ENCODE data around the gene MYCBPAP. TPM values are rescaled to one million over a fixed set of nuclear protein-coding genes. Genes with fewer than 3 reads are reported as not detected.

The MYCBPAP gene
- total and polyA plus RNA-seq, 2 donors (not counting 3 experiments of a cell fraction or from before 2014, with no cell fraction given): 0.40 to 0.66 TPM

DNA sequence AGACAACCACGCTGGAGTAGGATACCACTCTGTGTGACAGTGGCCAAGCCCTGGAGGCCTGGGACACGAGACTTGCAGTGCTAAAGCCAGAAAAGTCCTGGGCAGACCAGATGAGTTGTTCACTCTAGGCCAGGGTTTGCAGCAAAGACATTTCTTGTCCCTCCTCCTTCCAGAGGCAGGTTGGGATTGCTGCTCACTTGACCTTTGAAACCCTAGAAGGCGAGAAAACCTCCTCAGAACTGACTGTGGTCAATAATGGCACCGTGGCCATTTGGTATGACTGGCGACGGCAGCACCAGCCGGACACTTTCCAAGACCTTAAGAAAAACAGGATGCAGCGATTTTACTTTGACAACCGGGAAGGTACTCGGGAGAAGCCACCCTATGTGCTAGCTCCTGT lies 14.5 kb downstream of the MYCBPAP start:
- CTCF ChIA-PET: no interaction called here

More for the DNA sequence above, 14.5 kb downstream of the MYCBPAP start:
- no peak for TF ChIP-seq POLR2AphosphoS5 (IDR thresholded peaks at IDR 0.05; ENCODE audit: insufficient read depth, low read depth, low read length)
- TF ChIP-seq GATA2 (IDR thresholded peaks at IDR 0.05; ENCODE audit: insufficient read depth, insufficient read length, low read depth, low read length): no peak
- TF ChIP-seq EZH2 (IDR thresholded peaks at IDR 0.05; ENCODE audit: borderline replicate concordance, low read depth, low read length, severe bottlenecking): no peak
- TF ChIP-seq, protein P1, sequence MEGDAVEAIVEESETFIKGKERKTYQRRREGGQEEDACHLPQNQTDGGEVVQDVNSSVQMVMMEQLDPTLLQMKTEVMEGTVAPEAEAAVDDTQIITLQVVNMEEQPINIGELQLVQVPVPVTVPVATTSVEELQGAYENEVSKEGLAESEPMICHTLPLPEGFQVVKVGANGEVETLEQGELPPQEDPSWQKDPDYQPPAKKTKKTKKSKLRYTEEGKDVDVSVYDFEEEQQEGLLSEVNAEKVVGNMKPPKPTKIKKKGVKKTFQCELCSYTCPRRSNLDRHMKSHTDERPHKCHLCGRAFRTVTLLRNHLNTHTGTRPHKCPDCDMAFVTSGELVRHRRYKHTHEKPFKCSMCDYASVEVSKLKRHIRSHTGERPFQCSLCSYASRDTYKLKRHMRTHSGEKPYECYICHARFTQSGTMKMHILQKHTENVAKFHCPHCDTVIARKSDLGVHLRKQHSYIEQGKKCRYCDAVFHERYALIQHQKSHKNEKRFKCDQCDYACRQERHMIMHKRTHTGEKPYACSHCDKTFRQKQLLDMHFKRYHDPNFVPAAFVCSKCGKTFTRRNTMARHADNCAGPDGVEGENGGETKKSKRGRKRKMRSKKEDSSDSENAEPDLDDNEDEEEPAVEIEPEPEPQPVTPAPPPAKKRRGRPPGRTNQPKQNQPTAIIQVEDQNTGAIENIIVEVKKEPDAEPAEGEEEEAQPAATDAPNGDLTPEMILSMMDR (IDR thresholded peaks at IDR 0.05; ENCODE audit: extremely low read depth in 1 of 2, insufficient read depth in 1 of 2, low read depth in 1 of 2, low read length in 2 of 2): no peak
- TF ChIP-seq POLR2A (IDR thresholded peaks at IDR 0.05; ENCODE audit: low read depth, low read length): no peak
- TF ChIP-seq, protein P2, sequence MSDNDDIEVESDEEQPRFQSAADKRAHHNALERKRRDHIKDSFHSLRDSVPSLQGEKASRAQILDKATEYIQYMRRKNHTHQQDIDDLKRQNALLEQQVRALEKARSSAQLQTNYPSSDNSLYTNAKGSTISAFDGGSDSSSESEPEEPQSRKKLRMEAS (IDR thresholded peaks at IDR 0.05; ENCODE audit: insufficient read depth, insufficient read length): no peak
- TF ChIP-seq FOS (IDR thresholded peaks at IDR 0.05; ENCODE audit: borderline replicate concordance, insufficient read depth, low read length): no peak
- no peak for TF ChIP-seq MYC (IDR thresholded peaks at IDR 0.05; ENCODE audit: low read depth, low read length)
- TF ChIP-seq JUN (IDR thresholded peaks at IDR 0.05; ENCODE audit: borderline replicate concordance, insufficient read depth, insufficient read length, low read depth): no peak
- Histone ChIP-seq H3K9me1 (replicated peaks; ENCODE audit: control insufficient read depth, extremely low read depth, insufficient read depth, low read length) (no peaks in the 10 kb centered on the region), H3K4me3 (replicated peaks in 1 of 3; ENCODE audit: insufficient read depth in 1 of 3, low read depth in 1 of 3, low read length in 3 of 3) (no peak overlapping the region), H2AFZ (ENCODE audit: low read depth, low read length) (no peak overlapping the region), H3K79me2 (ENCODE audit: control insufficient read depth, insufficient read depth, low read length) (no peaks in the 10 kb centered on the region), H3K4me1 (ENCODE audit: control insufficient read depth, extremely low read depth, insufficient read depth, low read length) (peaks cover 5% of the 10 kb centered on the region), H3K27me3 (ENCODE audit: control insufficient read depth in 2 of 2, insufficient read depth in 2 of 2, low read length in 2 of 2) (no peaks in the 10 kb centered on the region), H3K9me3 (replicated peaks; ENCODE audit: control insufficient read depth, insufficient read depth, low read length) (no peaks in the 10 kb centered on the region), H4K20me1 (replicated peaks; ENCODE audit: control insufficient read depth, extremely low read depth, insufficient read depth, low read length) (no peaks in the 10 kb centered on the region), H3K9ac (replicated peaks; ENCODE audit: extremely low read depth, insufficient read depth, low read length) (no peak overlapping the region), H3K36me3 (ENCODE audit: control insufficient read depth in 2 of 2, extremely low read depth in 1 of 2, insufficient read depth in 2 of 2, low read length in 2 of 2) (no peaks in the 10 kb centered on the region), H3K27ac (ENCODE audit: insufficient read depth, low read depth, low read length) (no peak overlapping the region), H3K4me2 (ENCODE audit: insufficient read depth, low read length) (no peak overlapping the region)
- no TSS peak for BruUV-seq (replicated peaks)
- POLR2A ChIA-PET: no interaction called here
- FAIRE-seq: no peak
- no peak for DNase-seq (ENCODE audit: low read depth, low spot score)
- dilution Hi-C loops (cut with MboI; ENCODE audit: extremely low pct_ligation_motif_present, low sequenced_read_pairs) (no loop called here), intact Hi-C loops (cut with micrococcal nuclease) (no loop called here)

All from endothelial cell of umbilical vein (primary cell).